C4-2B (cell line): ENCODE data around the gene CLSTN3.

Experiments
- CTCF ChIP-seq: fragments of 450-650 bp; conservative IDR thresholded peaks from 2 replicates; pipeline ENCODE4 v1.5.1; 2017; ENCODE audit warnings: mild to moderate bottlenecking
- ZFX ChIP-seq: fragments of 450-650 bp; IDR thresholded peaks from 2 replicates; pipeline ENCODE4 v1.6.1; 2017

- TF ChIP-seq CTCF (no peak), ZFX (no peak)
Observed at GRCh38 chr12:7121324-7121723, 8.8 kb upstream of the CLSTN3 start.
